Measurements from ENCODE around the gene GLTPD2. TPM values are rescaled to one million over a fixed set of nuclear protein-coding genes. Genes with fewer than 3 reads are reported as not detected.

The GLTPD2 gene
- not detected in 2 replicates for total RNA-seq (2013; cell fraction: nucleolus; rRNA removed)
- total RNA-seq (2014; rRNA removed) (0.34 TPM in 1 of 2 replicates, not detected in the other), total RNA-seq (2014; rRNA removed; fragmentation: Illumina TruSeq; extraction: Trizol) (not detected in 2 replicates), total RNA-seq (2021) (not detected in 2 replicates), polyA plus RNA-seq (2011; rRNA removed) (not detected in 2 replicates), polyA plus RNA-seq (2014; fragmentation: Illumina TruSeq; extraction: Trizol) (not detected in 2 replicates), polyA plus RNA-seq (2014; fragmentation: Nextera tagmentation; extraction: Ambion mirVana) (not detected), polyA plus RNA-seq (2014; rRNA removed) (not detected in 2 replicates), polyA plus RNA-seq (2016; fragmentation: Nextera tagmentation; extraction: Ambion mirVana) (under 1 TPM in 1 of 2 experiments, not detected in 1; 0.16 TPM), polyA minus RNA-seq (2011; rRNA and poly(A)+ RNA removed) (not detected in 2 replicates), Bru-seq, nascent RNA (not detected), BruChase-seq, experiment 1, labeled RNA remaining after a 6-hour chase (not detected), BruChase-seq, experiment 2, labeled RNA remaining after a 2-hour chase (not detected)
- not detected for polyA plus RNA-seq (2011; ENCODE audit: low read depth)
- not detected in 2 replicates for polyA plus RNA-seq (2011; cell fraction: cytosol; rRNA removed)
- polyA plus RNA-seq (2011; cell fraction: nucleus; rRNA removed) = not detected in 2 replicates
- not detected in 2 replicates for polyA plus RNA-seq (2012)
- not detected in 2 replicates for polyA minus RNA-seq (2011; cell fraction: cytosol; rRNA and poly(A)+ RNA removed)
- polyA minus RNA-seq (2011; cell fraction: nucleus; rRNA and poly(A)+ RNA removed) = 0.86 TPM in 1 of 2 replicates, not detected in the other
- long read RNA-seq, experiment 1 = 0 reads
- long read RNA-seq, experiment 2 = 0 reads

GRCh38 chr17:4788807-4789700 lies at the start of gene GLTPD2:
Gene GLTPD2 (plus strand): TSS chr17:4788964. CDS start chr17:4789012, 48 bp downstream.
- no peak for DNase-seq (ENCODE audit: low read depth, low spot score)
- H3K36me3 ChIP-seq (ENCODE audit: control insufficient read depth in 2 of 2, insufficient read depth in 2 of 2, low read length in 1 of 2) = no peaks in the 10 kb centered on the region
- in situ Hi-C loops (cut with MboI) (no loop called here), intact Hi-C loops (cut with micrococcal nuclease; ENCODE audit: unreplicated experiment) (loop anchor here (5.0 to 10.0 kb wide), 2 partner anchors 54 to 77 kb away; partner anchors contain the start of genes ARRB2, CXCL16, MED11 and ZMYND15)
- RAD21 ChIA-PET (ENCODE audit: unreplicated experiment) = interaction anchor here (1.1 to 2.0 kb wide), 7 partner anchors 57 to 222 kb away, joined by 3 to 14 read pairs (median 5); partner anchors contain the start of genes ARRB2 and MED11
- H3K4me2 ChIP-seq (ENCODE audit: control insufficient read depth, insufficient read depth) = peak within 1 kb of the TSS; percentile 98
- no peak for FAIRE-seq
- no peaks in the 10 kb centered on the region for H4K20me1 ChIP-seq (ENCODE audit: control insufficient read depth, insufficient read depth)
- ATAC-seq = no peak; the same call in 2 of the 3 replicates
- H3K4me3 ChIP-seq = peak within 1 kb of the TSS; percentile 79
- BruUV-seq (replicated peaks) = TSS peak; percentile 44
- H3K27ac ChIP-seq (ENCODE audit: control insufficient read depth, insufficient read depth) = no peak within 1 kb of the TSS
- 46% methylated on average over 61 of the region's 62 CpGs for WGBS (ENCODE audit: insufficient coverage, insufficient replicate concordance, low lambda C conversion rate, missing lambda C conversion rate)
- peaks cover 12% of the 10 kb centered on the region for H3K4me1 ChIP-seq (ENCODE audit: control insufficient read depth, insufficient read depth, low read length)
- peak; percentile 25 for TF ChIP-seq SUZ12 (IDR thresholded peaks at IDR 0.05; ENCODE audit: unreplicated experiment)
- TF ChIP-seq CBFB (IDR thresholded peaks at IDR 0.05; ENCODE audit: low read depth) = no peak
- CTCF ChIA-PET = interaction anchor here (1.0 to 2.7 kb wide), 19 partner anchors 10 to 222 kb away, joined by 3 to 16 read pairs (median 5); partner anchors contain the start of genes ARRB2, MED11 and PLD2
- peak within 1 kb of the TSS; percentile 27; the same call in 1 of the 2 replicates for H3K9ac ChIP-seq (ENCODE audit: control insufficient read depth, insufficient read depth, low read length)
- H3K27me3 ChIP-seq (replicated peaks in 1 of 2; ENCODE audit: control insufficient read depth in 2 of 2, insufficient read depth in 2 of 2, low read length in 1 of 2) = peaks cover 18 to 19% of the 10 kb centered on the region in 2 experiments
- SMC1A ChIA-PET (ENCODE audit: uncharacterized antibody, unreplicated experiment) = interaction anchor here (0.9 to 2.1 kb wide), 8 partner anchors 11 to 99 kb away, joined by 3 to 9 read pairs (median 4); partner anchors contain the start of gene ARRB2
- POLR2A ChIA-PET = interaction anchor here (0.8 to 1.8 kb wide), 3 partner anchors 8 to 79 kb away, joined by 5 to 14 read pairs (median 6); partner anchors contain the start of genes ARRB2 and PLD2
- H3K9me3 ChIP-seq (replicated peaks; ENCODE audit: control insufficient read depth, insufficient read depth, low read length) = no peaks in the 10 kb centered on the region
- peak within 1 kb of the TSS; percentile 66 for H2AFZ ChIP-seq (ENCODE audit: control insufficient read depth, low read depth, low read length)
- H3K79me2 ChIP-seq (ENCODE audit: control insufficient read depth, insufficient read depth, low read length) = no peaks in the 10 kb centered on the region
